ENCODE data around the gene HAT1. TPM values are rescaled to one million over a fixed set of nuclear protein-coding genes. Genes with fewer than 3 reads are reported as not detected.

Gene HAT1
- polyA plus RNA-seq, 3 donors = 69.9 to 79.4 (median 79.1) TPM

- DNase-seq (ENCODE audit: low read depth in 3 of 3, low spot score in 2 of 3) = no peak
Observed at GRCh38 chr2:171910494-171910893, 11.8 kb upstream of the HAT1 start.

- no peak for DNase-seq (ENCODE audit: low read depth in 3 of 3, low spot score in 2 of 3)
Observed at GRCh38 chr2:171913517-171913916, 8.7 kb upstream of the HAT1 start.

- DNase-seq (ENCODE audit: low read depth in 3 of 3, low spot score in 2 of 3) = no peak
Observed at GRCh38 chr2:171919453-171919852, 2.8 kb upstream of the HAT1 start.

- no peak for DNase-seq (ENCODE audit: low read depth in 3 of 3, low spot score in 2 of 3)
Observed at GRCh38 chr2:171921970-171922229, 361 bp upstream of the HAT1 start.

DNA sequence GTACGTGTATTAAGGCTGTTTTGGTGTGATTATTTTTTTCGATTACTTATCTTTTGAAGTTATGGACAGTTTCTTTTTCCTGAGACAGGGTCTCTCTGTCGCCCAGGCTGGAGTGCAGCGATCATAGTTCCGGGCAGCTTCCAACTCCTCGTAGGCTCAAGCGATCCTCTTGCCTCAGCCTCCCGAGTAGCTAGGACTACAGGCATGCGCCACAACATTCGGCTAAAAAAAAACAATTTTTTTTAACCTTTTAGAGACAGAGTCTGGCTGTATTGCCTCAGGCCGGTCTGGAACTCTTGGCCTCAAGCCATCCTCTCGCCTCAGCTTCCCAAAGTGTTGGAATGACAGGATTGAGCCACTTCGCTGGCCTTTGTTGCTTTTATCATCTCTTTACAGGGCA lies 945 bp downstream of the HAT1 start:
- DNase-seq (ENCODE audit: low read depth in 3 of 3, low spot score in 2 of 3) = no peak

DNA sequence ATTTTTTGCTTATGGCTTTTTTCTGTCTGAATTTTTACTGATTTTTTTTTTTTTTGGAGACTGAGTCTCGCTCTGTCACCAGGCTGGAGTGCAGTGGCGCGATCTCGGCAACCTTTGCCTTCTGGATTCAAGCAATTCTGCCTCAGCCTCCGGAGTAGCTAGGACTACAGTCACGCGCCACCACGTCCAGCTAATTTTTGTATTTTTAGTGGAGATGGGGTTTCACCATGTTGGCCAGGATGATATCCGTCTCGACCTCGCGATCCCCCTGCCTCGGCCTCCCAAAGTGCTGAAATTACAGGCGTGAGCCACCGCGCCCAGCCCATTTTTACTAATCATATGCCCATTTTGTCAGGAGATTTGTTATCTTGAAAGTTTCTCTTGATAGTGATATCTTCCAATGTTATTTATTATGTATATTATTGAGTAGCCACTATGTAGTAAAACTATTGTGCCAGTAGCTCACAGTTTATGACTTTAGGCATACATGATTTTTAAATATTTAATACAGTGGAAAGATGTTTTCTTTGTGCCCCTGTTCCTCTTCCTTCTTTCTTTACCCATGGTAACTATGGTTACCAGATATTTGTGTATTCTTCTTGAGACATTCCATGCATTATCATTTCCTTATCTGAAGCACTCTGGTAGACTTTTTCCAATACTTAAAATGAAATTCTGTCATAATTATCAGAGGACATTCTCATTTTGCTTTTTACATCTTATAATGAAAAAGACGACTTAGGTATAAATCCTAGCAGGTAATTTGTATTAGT lies 2.1 kb downstream of the HAT1 start:
- no peak for DNase-seq (ENCODE audit: low read depth in 3 of 3, low spot score in 2 of 3)

DNA sequence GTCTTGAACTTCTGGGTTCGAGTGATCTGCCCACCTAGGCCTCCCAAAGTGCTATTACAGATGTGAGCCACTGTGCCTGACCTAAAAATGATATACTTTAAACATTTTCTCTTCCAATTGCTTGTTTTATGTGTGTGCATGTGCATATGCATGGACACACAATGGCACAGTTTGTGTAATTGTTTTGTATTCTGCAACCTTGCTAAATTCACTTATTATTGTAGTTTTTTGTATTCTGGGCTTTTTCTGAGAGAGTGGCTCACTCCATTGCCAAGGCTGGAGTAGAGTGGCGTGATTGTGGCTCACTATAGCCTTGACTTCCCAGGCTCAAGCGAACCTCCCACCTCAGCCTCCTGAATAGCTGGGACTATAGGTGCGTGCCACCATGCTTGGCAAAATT lies 8.1 kb downstream of the HAT1 start:
- no peak for DNase-seq (ENCODE audit: low read depth in 3 of 3, low spot score in 2 of 3)

- no peak for DNase-seq (ENCODE audit: low read depth in 3 of 3, low spot score in 2 of 3)
Observed at GRCh38 chr2:171939058-171939742, 16.9 kb downstream of the HAT1 start.

GRCh38 chr2:171939743-171940071 lies 17.4 kb downstream of the HAT1 start:
- no peak for DNase-seq (ENCODE audit: low read depth in 3 of 3, low spot score in 2 of 3)

DNA sequence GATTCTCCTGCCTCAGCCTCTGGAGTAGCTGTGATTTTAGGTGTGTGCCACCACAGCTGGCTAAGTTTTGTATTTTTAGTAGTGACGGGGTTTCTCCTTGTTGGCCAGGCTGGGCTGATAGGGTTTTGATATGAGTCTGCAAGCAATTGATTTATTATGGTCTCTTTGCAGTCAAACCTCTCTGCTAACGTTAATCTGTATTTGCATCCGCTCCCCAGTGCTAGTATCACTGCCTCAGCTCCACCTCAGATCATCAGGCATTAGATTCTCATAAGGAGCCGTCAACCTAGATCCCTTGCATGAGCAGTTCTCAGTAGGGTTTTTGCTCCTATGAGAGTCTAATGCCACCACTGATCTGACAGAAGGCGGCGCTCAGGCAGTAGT lies 19.0 kb downstream of the HAT1 start:
- DNase-seq (ENCODE audit: low read depth in 3 of 3, low spot score in 2 of 3) = no peak

DNA sequence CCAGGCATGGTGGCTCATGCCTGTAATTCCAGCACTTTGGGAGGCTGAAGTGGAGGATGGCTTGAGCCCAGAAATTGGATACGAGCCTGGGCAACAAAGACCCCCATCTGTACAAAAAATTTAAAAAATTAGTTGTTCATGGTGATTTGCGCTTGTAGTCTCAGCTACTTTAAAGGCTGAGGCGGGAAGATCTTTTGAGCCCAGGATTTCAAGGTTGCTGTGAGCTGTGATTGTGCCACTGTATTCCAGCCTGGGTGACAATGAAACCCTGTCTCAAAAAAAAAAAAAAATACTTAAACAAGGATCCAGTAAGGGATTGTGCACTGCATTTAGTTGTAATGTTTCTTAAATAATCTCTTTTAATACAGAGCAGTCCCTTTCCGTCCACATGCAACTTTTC lies 21.6 kb downstream of the HAT1 start:
- DNase-seq (ENCODE audit: low read depth in 3 of 3, low spot score in 2 of 3) = no peak

- no peak for DNase-seq (ENCODE audit: low read depth in 3 of 3, low spot score in 2 of 3)
Observed at GRCh38 chr2:171952276-171952675, 30.0 kb downstream of the HAT1 start.

DNA sequence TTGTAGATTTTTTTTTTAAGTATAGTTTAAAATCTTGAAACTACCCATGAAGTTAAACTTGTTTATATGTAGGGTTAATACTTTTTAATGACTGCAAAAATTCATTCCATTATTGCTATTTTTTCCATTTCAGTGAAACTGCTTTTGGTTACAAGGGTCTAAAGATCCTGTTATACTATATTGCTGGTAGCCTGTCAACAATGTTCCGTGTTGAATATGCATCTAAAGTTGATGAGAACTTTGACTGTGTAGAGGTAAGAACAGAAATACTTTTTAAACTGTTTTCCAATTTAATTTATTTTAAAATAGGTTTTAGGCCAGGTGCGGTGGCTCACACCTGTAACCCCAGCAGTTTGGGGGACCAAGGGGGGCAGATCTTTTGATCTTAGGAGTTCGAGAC lies 30.5 kb downstream of the HAT1 start:
- DNase-seq (ENCODE audit: low read depth in 3 of 3, low spot score in 2 of 3) = no peak

DNA sequence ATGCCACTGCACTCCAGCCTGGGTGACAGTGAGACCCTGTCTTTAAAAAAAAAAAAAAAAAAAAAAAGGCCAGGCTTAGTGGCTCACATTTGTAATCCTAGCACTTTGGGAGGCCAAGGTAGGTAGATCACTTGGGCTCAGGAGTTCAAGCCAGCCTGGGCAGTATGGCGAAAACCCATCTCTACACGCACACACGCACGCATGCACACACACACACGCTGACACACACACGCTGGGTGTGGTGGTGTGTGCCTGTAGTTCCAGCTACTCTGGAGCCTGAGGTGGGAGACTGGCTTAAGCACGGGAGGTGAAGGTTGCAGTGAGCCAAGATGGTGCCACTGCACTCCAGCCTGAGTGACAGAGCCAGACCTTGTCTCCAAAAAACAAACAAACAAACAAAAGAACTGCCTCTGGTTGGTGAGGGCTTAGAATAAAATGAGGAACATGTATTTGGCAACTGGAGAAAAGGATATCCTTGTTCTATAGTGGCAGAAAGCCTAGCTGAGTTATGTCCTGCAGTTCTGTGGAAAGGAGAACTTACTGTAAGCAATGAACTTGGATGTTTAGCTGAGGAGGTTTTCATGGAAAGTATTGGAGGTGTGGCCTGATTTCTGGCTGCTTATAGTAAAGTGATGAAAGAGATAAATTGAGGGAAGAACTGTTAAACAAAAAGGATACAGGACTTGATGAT lies 34.0 kb downstream of the HAT1 start:
- DNase-seq (ENCODE audit: low read depth in 3 of 3, low spot score in 2 of 3) = no peak

GRCh38 chr2:171957061-171957460 lies 34.8 kb downstream of the HAT1 start:
- DNase-seq (ENCODE audit: low read depth in 3 of 3, low spot score in 2 of 3) = no peak

DNA sequence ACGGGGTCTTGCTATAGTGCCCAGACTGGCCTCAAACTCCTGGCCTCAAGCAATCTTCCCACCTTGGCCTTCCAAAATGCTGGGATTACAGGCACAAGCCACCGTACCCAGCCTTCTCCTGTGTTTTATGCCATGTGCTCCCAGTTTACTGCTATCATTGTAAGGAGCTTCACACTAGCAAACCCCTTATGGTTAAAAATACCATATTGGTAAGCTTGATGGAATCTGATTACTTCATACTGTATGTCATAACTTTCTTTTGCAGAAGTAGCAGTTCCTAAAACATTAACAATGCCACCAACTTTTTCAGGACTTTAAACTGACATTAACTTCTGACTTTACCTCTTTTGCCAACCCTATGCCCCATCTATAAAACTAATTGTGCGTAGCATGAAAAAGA lies 36.2 kb downstream of the HAT1 start:
- DNase-seq (ENCODE audit: low read depth in 3 of 3, low spot score in 2 of 3) = no peak

- DNase-seq (ENCODE audit: low read depth in 3 of 3, low spot score in 2 of 3) = no peak
Observed at GRCh38 chr2:171959998-171960397, 37.7 kb downstream of the HAT1 start.

DNA sequence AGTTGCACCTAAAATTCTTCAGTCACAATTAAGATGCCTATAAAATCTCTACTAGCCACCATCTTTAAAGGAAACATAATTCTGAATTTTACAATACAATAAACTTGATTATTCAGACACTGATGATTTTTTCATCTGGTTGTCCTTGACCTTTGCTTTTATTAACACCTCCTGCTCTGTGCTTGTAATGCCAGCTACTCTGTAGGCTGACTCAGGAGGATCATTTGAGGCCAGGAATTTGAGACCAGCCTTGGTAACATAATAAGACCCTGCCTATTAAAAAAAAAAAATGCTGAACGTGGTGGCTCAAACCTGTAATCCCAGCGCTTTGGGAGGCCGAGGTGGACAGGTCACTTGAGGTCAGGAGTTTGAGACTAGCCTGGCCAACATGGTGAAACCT lies 38.3 kb downstream of the HAT1 start:
- no peak for DNase-seq (ENCODE audit: low read depth in 3 of 3, low spot score in 2 of 3)

DNA sequence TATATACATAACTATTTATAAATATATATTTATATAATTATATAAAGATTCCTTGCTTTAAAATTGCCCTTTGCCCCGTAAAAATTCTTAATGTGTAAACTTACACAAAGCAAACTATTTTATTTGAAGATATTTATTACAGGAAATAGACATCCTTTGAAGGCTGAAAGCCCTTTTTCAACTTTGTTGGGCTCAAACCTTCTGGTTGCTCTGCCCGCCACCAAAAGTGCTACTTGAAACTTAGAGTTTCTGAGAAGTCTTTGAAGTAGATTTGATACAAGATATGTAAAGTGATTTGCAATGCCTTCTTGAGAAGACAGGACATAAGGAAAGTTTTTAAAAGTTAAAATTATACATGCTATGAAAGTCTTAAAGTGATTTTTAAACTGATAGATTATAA lies 40.9 kb downstream of the HAT1 start:
- DNase-seq (ENCODE audit: low read depth in 3 of 3, low spot score in 2 of 3) = no peak

DNA sequence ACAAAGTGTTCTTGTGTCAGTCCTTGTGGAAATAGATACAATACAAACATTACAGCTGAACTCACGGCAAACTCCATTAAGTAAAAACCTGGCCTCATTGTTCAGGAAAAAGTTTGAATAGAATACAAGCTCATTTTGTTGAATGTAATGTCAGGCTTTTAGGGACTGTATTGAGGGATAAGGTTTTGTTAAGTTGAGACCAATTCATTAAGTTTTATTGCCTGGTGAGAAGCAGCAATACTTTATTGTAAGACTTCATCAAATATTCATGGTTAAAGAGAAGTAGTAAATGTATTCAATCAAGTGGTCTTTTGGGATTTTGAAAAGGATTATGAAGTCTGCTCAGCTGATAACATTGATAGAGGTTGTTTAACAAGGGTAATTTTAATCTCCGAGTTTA lies 42.0 kb downstream of the HAT1 start:
- no peak for DNase-seq (ENCODE audit: low read depth in 3 of 3, low spot score in 2 of 3)

- no peak for DNase-seq (ENCODE audit: low read depth in 3 of 3, low spot score in 2 of 3)
Observed at GRCh38 chr2:171965238-171965637, 43.0 kb downstream of the HAT1 start.

DNA sequence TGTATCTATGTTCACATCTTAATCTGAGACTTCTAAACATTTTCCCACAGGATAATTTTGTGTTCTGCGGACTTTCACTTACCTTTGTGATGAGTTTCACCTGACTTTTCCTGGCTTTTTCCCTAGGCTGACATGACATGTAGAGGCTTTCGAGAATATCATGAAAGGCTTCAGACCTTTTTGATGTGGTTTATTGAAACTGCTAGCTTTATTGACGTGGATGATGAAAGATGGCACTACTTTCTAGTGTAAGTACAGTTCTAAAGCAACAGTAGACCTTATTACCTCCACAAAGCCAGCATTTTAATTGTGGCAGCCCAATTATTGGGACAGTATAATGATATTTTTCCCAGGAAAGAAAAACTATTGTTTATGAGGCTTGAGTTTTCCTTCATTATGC lies 43.4 kb downstream of the HAT1 start:
- no peak for DNase-seq (ENCODE audit: low read depth in 3 of 3, low spot score in 2 of 3)
